Progenitor cell of endocrine pancreas (in vitro differentiated cells): Measurements from ENCODE around the gene WIPF3. TPM values are rescaled to one million over a fixed set of nuclear protein-coding genes. Genes with fewer than 3 reads are reported as not detected.
"Not testable (repeated sequence)": the region's sequence is repeated elsewhere in the genome, so short reads cannot be mapped to it uniquely, and the experiment has no call there.

ENCODE experiments used
- DNase-seq: peaks from one replicate; pipeline ENCODE4 v3.0.0; 2021; ENCODE audit warnings: low spot score; ENCODE audit not compliant: unreplicated experiment
- H3K27ac Mint-ChIP-seq: 2 replicates; pipeline ENCODE4 v1.8.0; 2021; ENCODE audit warnings: mild to moderate bottlenecking, moderate library complexity, mixed read lengths
- H3K27me3 Mint-ChIP-seq: 2 replicates; pipeline ENCODE4 v1.8.0; 2021; ENCODE audit warnings: mixed read lengths
- H3K36me3 Mint-ChIP-seq: 2 replicates; pipeline ENCODE4 v1.8.0; 2022; ENCODE audit warnings: mixed read lengths; ENCODE audit not compliant: insufficient read depth
- H3K4me1 Mint-ChIP-seq: 2 replicates; pipeline ENCODE4 v1.8.0; 2021; ENCODE audit warnings: low read depth, mixed read lengths
- H3K4me3 Mint-ChIP-seq: 2 replicates; pipeline ENCODE4 v1.8.0; 2021; ENCODE audit warnings: low read depth, mild to moderate bottlenecking, moderate library complexity, mixed read lengths
- H3K9me3 Mint-ChIP-seq: 2 replicates; pipeline ENCODE4 v1.8.0; 2021; ENCODE audit warnings: low read depth, mixed read lengths
- CTCF ChIP-seq: fragments of 200-600 bp; sonication (generic); IDR thresholded peaks from one replicate; pipeline ENCODE4 v1.5.0; 2021; ENCODE audit warnings: antibody characterized with exemption, mild to moderate bottlenecking; ENCODE audit not compliant: unreplicated experiment
- total RNA-seq: library from RNA; stranded (reverse); gene quantifications from 2 replicates; pipeline ENCODE4 v1.2.1, GENCODE V29; 2021

The WIPF3 gene
- total RNA-seq, 1 donor from 2014 or later = 8.9 TPM

GRCh38 chr7:29955799-29956486 is 149.6 kb downstream of the WIPF3 start:
- Mint-ChIP-seq H3K4me3 (peak overlapping the region; percentile 17), H3K27me3 (no peaks in the 10 kb centered on the region), H3K36me3 (peaks cover 18% of the 10 kb centered on the region), H3K9me3 (no peaks in the 10 kb centered on the region), H3K4me1 (peaks cover 31% of the 10 kb centered on the region), H3K27ac (peak overlapping the region; percentile 94)
- no peak for DNase-seq
- no peak for TF ChIP-seq CTCF

- peaks cover 15% of the 10 kb centered on the region for H3K36me3 Mint-ChIP-seq
- H3K4me3 Mint-ChIP-seq = peak overlapping the region; percentile 17
- no peak for TF ChIP-seq CTCF
- DNase-seq = no peak
- no peaks in the 10 kb centered on the region for H3K9me3 Mint-ChIP-seq
- no peaks in the 10 kb centered on the region for H3K27me3 Mint-ChIP-seq
- peaks cover 31% of the 10 kb centered on the region for H3K4me1 Mint-ChIP-seq
- peak overlapping the region; percentile 94 for H3K27ac Mint-ChIP-seq
These were observed 150.2 kb downstream of the WIPF3 start for GRCh38 chr7:29956487-29956836.

- DNase-seq = no peak
- Mint-ChIP-seq H3K36me3 (peaks cover 17% of the 10 kb centered on the region), H3K27ac (peak overlapping the region; percentile 73), H3K4me3 (no peak overlapping the region), H3K4me1 (peaks cover 31% of the 10 kb centered on the region), H3K27me3 (no peaks in the 10 kb centered on the region), H3K9me3 (peaks cover 3% of the 10 kb centered on the region)
- TF ChIP-seq CTCF = no peak
These were observed 151.4 kb downstream of the WIPF3 start for GRCh38 chr7:29957521-29958310.

GRCh38 chr7:29958667-29959358 is 152.5 kb downstream of the WIPF3 start:
- Mint-ChIP-seq H3K4me3 (no peak overlapping the region), H3K4me1 (peaks cover 31% of the 10 kb centered on the region), H3K36me3 (peaks cover 21% of the 10 kb centered on the region), H3K9me3 (peaks cover 3% of the 10 kb centered on the region), H3K27me3 (no peaks in the 10 kb centered on the region), H3K27ac (peak overlapping the region; percentile 22)
- TF ChIP-seq CTCF = no peak
- DNase-seq = no peak

- not testable (repeated sequence) for DNase-seq, H3K27ac Mint-ChIP-seq, H3K9me3 Mint-ChIP-seq, H3K4me3 Mint-ChIP-seq, H3K27me3 Mint-ChIP-seq
- Mint-ChIP-seq H3K4me1 (peaks cover 10% of the 10 kb centered on the region), H3K36me3 (peaks cover 27% of the 10 kb centered on the region)
These were observed 155.3 kb downstream of the WIPF3 start for GRCh38 chr7:29961611-29962010.
